Nephron progenitor cell (in vitro differentiated cells): ENCODE measurements around the gene PTDSS2.
"Not testable (repeated sequence)": the region's sequence is repeated elsewhere in the genome, so short reads cannot be mapped to it uniquely, and the experiment has no call there.

Experiments
- DNase-seq: peaks from one replicate; pipeline ENCODE4 v3.0.0; 2021
- H3K27ac Mint-ChIP-seq: 2 replicates; pipeline ENCODE4 v1.8.0; 2021; ENCODE audit warnings: mild to moderate bottlenecking, moderate library complexity, mixed read lengths
- H3K27me3 Mint-ChIP-seq: 2 replicates; pipeline ENCODE4 v1.8.0; 2021; ENCODE audit warnings: mild to moderate bottlenecking, low read depth, mixed read lengths; ENCODE audit not compliant: poor library complexity
- H3K36me3 Mint-ChIP-seq: 2 replicates; pipeline ENCODE4 v1.8.0; 2021; ENCODE audit warnings: low read depth, mixed read lengths
- H3K4me1 Mint-ChIP-seq: 2 replicates; pipeline ENCODE4 v1.8.0; 2021; ENCODE audit warnings: mixed read lengths
- H3K4me3 Mint-ChIP-seq: 2 replicates; pipeline ENCODE4 v1.8.0; 2021; ENCODE audit warnings: mild to moderate bottlenecking, moderate library complexity, mixed read lengths
- H3K9me3 Mint-ChIP-seq: 2 replicates; pipeline ENCODE4 v1.8.0; 2021; ENCODE audit warnings: mild to moderate bottlenecking, moderate library complexity, mixed read lengths
- TF ChIP-seq, protein P1 (sequence below): fragments of 200-600 bp; sonication (generic); IDR thresholded peaks from 2 replicates; pipeline ENCODE4 v1.5.0; 2021; ENCODE audit warnings: antibody characterized with exemption

The PTDSS2 gene

DNA sequence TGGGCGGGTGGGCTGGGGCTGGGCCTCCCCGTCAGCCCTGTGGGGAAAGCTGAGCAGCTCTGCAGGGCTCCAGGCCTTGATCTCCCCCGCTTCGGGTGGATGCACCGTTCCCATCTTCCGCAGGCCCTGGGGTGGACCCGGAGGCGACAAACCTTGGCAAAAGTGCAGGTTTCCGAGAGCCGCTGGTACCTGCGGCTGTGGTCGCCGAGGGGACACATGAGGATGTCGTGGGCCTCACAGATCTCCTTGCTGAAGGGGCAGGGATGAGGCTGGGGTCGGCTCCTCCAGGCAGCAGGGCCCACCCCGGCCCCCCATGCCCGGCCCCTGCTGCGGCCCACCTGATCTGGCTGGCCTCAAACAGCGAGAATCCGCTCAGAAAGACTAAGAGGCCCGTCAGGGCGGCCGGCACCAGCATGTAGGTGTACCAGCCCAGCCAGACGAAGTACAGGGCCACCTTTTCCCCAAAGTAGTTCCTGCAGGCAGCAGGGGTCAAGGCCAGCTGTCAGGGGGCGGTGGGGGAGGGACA, 20.1 kb upstream of the PTDSS2 start:
- no peak overlapping the region for H3K27ac Mint-ChIP-seq
- H3K4me3 Mint-ChIP-seq, result no peak overlapping the region
- peaks cover 4% of the 10 kb centered on the region for H3K9me3 Mint-ChIP-seq
- no peaks in the 10 kb centered on the region for H3K36me3 Mint-ChIP-seq
- peaks cover 23% of the 10 kb centered on the region for H3K27me3 Mint-ChIP-seq
- DNase-seq, result peak; percentile 12
- peaks cover 3% of the 10 kb centered on the region for H3K4me1 Mint-ChIP-seq
- TF ChIP-seq, protein P1, sequence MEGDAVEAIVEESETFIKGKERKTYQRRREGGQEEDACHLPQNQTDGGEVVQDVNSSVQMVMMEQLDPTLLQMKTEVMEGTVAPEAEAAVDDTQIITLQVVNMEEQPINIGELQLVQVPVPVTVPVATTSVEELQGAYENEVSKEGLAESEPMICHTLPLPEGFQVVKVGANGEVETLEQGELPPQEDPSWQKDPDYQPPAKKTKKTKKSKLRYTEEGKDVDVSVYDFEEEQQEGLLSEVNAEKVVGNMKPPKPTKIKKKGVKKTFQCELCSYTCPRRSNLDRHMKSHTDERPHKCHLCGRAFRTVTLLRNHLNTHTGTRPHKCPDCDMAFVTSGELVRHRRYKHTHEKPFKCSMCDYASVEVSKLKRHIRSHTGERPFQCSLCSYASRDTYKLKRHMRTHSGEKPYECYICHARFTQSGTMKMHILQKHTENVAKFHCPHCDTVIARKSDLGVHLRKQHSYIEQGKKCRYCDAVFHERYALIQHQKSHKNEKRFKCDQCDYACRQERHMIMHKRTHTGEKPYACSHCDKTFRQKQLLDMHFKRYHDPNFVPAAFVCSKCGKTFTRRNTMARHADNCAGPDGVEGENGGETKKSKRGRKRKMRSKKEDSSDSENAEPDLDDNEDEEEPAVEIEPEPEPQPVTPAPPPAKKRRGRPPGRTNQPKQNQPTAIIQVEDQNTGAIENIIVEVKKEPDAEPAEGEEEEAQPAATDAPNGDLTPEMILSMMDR, result no peak

DNA sequence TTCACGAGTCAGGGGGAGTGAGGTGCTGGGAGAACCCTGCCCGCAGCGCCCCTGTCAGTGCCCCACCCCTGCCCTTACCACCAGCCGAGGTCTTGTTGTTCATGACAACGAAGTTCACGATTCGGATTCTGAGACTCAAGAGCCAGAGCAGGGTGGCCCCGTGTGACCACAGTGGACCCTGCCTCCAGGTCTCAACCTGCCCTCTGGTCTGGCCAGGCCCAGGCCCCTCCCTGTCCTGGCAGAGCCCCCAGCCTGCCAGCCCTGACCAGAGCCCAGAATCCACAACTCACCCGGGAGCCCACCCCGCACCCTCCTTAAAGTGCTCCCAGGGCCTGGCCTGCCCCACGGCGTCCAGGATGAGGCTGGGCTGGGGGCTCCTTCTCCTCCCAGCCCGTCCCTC, 18.2 kb upstream of the PTDSS2 start:
- Mint-ChIP-seq H3K4me3 (no peak overlapping the region), H3K27me3 (peaks cover 10% of the 10 kb centered on the region), H3K4me1 (peaks cover 3% of the 10 kb centered on the region), H3K9me3 (peaks cover 5% of the 10 kb centered on the region), H3K36me3 (no peaks in the 10 kb centered on the region), H3K27ac (no peak overlapping the region)
- TF ChIP-seq, protein P1, result no peak
- DNase-seq, result no peak

- Mint-ChIP-seq H3K9me3 (peaks cover 10% of the 10 kb centered on the region), H3K4me3 (no peak overlapping the region), H3K36me3 (no peaks in the 10 kb centered on the region), H3K27ac (no peak overlapping the region), H3K4me1 (peaks cover 3% of the 10 kb centered on the region), H3K27me3 (peaks cover 6% of the 10 kb centered on the region)
- no peak for DNase-seq
- TF ChIP-seq, protein P1, result no peak
These were observed 17.5 kb upstream of the PTDSS2 start for GRCh38 chr11:432501-433100.

DNA sequence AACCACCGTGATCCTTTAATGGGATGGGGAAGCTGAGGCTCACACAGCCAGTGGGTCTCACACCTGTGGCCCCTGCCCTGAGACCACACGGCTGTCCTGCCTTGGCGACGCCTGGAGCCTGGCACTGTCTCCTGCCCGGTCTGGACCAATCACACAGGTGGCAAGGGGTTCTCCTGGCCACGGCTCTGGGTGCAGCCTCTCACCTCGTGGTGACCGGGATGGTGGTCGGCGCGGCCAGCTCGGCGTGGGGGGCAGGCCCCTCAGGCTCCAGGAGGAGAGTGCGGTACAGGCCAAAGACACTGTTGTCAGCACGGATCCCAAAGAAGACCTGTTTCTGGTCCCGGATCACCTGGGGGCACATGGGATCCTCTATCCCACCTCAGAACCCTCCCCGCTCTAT, 17.0 kb upstream of the PTDSS2 start:
- Mint-ChIP-seq H3K4me1 (peaks cover 3% of the 10 kb centered on the region), H3K36me3 (no peaks in the 10 kb centered on the region), H3K9me3 (peaks cover 10% of the 10 kb centered on the region), H3K27me3 (peaks cover 6% of the 10 kb centered on the region), H3K27ac (no peak overlapping the region), H3K4me3 (no peak overlapping the region)
- no peak for DNase-seq
- TF ChIP-seq, protein P1, result no peak

DNA sequence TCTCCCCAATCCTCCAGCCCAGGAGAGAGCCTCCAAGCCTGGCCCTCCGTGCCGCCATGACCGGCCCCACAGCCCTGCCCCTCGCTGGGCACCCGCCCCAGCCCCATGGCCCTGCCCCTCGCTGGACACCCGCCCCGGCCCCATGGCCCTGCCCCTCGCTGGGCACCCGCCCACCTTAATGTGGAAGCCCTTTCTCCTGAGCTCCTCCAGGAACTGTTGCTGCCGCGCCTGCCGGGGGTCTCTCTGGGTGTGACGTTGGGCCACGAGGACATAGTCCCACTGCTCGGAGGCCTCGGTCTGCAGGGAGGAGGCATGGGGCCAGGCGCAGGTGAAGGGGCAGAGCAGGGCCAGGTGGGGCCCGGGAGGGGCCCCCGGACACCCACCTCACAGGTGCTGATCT, 16.4 kb upstream of the PTDSS2 start:
- Mint-ChIP-seq H3K27me3 (peaks cover 6% of the 10 kb centered on the region), H3K9me3 (peaks cover 10% of the 10 kb centered on the region), H3K27ac (no peak overlapping the region), H3K36me3 (no peaks in the 10 kb centered on the region), H3K4me1 (peaks cover 3% of the 10 kb centered on the region), H3K4me3 (no peak overlapping the region)
- no peak for DNase-seq
- TF ChIP-seq, protein P1, result no peak

DNA sequence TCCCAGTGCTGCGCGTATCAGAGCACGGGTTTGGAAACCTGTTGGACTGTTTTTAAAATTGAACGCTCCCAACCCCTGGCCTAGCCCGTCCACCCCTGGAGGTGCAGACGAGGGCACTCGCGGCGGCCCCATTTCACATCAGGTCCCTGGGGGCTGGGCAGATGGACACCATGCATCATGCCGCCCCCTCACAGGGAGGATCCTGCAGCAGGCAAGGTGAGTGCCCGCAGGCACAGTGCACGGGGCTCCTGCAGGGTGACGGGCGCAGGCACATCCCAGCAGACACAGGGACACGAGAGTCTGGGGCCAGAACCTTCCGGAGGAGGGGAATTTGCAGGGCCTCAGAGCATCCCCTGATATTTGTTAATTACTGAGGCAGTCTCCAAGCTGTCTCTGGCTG, 15.6 kb upstream of the PTDSS2 start:
- Mint-ChIP-seq H3K9me3 (peaks cover 10% of the 10 kb centered on the region), H3K4me3 (no peak overlapping the region), H3K27ac (no peak overlapping the region)

DNA sequence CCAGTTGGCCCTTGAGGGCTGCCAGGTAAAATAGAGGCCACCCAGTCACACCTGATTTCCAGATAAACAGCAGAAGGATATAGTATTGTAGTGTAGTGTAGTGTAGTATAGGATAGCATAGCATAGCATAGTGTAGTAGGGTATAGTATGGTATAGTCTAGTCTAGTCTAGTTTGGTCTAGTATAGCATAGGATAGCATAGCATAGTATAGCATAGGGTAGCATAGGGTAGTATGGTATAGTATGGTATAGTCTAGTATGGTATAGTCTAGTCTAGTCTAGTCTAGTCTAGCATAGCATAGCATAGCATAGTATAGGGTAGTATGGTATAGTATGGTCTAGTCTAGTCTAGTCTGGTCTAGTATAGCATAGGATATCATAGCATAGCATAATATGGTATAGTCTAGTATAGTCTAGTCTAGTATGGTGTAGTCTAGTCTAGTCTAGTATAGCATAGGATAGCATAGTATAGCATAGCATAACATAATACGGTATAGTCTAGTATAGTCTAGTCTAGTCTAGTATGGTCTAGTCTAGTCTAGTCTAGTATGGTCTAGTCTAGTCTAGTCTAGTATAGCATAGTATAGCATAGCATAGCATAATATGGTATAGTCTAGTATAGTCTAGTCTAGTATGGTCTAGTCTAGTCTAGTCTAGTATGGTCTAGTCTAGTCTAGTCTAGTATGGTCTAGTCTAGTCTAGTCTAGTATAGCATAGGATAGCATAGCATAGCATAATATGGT, 14.9 kb upstream of the PTDSS2 start:
- not testable (repeated sequence) for H3K4me3 Mint-ChIP-seq, H3K27me3 Mint-ChIP-seq, DNase-seq, H3K36me3 Mint-ChIP-seq, H3K4me1 Mint-ChIP-seq, H3K27ac Mint-ChIP-seq
- peaks cover 10% of the 10 kb centered on the region for H3K9me3 Mint-ChIP-seq

More for the DNA sequence above, 15.6 kb upstream of the PTDSS2 start:
- TF ChIP-seq, protein P1, result no peak
- Mint-ChIP-seq H3K27me3 (peaks cover 6% of the 10 kb centered on the region), H3K4me1 (peaks cover under 1% of the 10 kb centered on the region), H3K36me3 (no peaks in the 10 kb centered on the region)
- DNase-seq, result no peak
